ENCODE data around the gene KIRREL1.

DNA sequence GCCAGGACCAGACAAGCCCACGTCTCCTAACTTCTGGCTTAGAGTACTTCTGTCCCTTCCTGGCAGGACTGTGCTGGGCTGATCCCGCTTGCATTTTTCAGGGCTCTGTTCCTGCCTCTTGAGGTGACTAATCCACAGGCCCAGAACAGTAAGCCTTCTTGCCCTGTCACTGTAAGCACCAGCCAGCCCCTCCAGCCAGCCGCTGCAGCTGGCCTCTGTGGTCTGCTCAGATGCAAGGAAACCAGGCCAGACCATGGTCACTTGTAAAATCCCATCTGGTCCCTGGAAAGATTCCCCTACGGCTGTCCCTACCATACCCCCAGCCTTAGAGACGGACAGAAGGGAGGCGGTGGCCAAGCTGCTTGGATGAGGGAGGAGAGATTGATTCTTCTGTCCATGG, 74.2 kb downstream of the KIRREL1 start:
- TF ChIP-seq, protein P1, sequence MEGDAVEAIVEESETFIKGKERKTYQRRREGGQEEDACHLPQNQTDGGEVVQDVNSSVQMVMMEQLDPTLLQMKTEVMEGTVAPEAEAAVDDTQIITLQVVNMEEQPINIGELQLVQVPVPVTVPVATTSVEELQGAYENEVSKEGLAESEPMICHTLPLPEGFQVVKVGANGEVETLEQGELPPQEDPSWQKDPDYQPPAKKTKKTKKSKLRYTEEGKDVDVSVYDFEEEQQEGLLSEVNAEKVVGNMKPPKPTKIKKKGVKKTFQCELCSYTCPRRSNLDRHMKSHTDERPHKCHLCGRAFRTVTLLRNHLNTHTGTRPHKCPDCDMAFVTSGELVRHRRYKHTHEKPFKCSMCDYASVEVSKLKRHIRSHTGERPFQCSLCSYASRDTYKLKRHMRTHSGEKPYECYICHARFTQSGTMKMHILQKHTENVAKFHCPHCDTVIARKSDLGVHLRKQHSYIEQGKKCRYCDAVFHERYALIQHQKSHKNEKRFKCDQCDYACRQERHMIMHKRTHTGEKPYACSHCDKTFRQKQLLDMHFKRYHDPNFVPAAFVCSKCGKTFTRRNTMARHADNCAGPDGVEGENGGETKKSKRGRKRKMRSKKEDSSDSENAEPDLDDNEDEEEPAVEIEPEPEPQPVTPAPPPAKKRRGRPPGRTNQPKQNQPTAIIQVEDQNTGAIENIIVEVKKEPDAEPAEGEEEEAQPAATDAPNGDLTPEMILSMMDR (IDR thresholded peaks at IDR 0.05; ENCODE audit: low read length) = no peak
- no peak for TF ChIP-seq EZH2 (IDR thresholded peaks at IDR 0.05; ENCODE audit: borderline replicate concordance, low read length)
